PFSK-1 (cell line): ENCODE data around the gene SMC4.

Experiments
- FOXP2 ChIP-seq: optimal IDR thresholded peaks from 2 replicates; pipeline ENCODE3; 2011; ENCODE audit warnings: borderline replicate concordance, control low read depth, inconsistent platforms; ENCODE audit not compliant: insufficient read depth; ENCODE audit errors: extremely low read length, extremely low read depth
- POLR2AphosphoS5 ChIP-seq: IDR thresholded peaks from 2 replicates; pipeline ENCODE4 v1.6.1; 2012; ENCODE audit warnings: low read depth, mild to moderate bottlenecking, control low read depth, low read length, moderate library complexity
- REST ChIP-seq, 2 experiments: IDR thresholded peaks; 2 replicates each; pipeline versions ENCODE4 v1.6.1 to v1.8.0; 2011 to 2012; ENCODE audit warnings: low read depth in 2 of 2, low read length in 2 of 2, control low read depth in 1 of 2, inconsistent platforms in 1 of 2, mild to moderate bottlenecking in 1 of 2, moderate library complexity in 1 of 2; ENCODE audit not compliant: insufficient read depth in 1 of 2
- SIN3A ChIP-seq: IDR thresholded peaks from 2 replicates; pipeline ENCODE4 v1.6.1; 2012; ENCODE audit warnings: mild to moderate bottlenecking, low read length, moderate library complexity, borderline replicate concordance; ENCODE audit not compliant: insufficient read depth
- TAF1 ChIP-seq: IDR thresholded peaks from 2 replicates; pipeline ENCODE4 v1.6.1; 2012; ENCODE audit warnings: low read length, control low read depth, borderline replicate concordance; ENCODE audit not compliant: insufficient read depth

Gene SMC4

DNA sequence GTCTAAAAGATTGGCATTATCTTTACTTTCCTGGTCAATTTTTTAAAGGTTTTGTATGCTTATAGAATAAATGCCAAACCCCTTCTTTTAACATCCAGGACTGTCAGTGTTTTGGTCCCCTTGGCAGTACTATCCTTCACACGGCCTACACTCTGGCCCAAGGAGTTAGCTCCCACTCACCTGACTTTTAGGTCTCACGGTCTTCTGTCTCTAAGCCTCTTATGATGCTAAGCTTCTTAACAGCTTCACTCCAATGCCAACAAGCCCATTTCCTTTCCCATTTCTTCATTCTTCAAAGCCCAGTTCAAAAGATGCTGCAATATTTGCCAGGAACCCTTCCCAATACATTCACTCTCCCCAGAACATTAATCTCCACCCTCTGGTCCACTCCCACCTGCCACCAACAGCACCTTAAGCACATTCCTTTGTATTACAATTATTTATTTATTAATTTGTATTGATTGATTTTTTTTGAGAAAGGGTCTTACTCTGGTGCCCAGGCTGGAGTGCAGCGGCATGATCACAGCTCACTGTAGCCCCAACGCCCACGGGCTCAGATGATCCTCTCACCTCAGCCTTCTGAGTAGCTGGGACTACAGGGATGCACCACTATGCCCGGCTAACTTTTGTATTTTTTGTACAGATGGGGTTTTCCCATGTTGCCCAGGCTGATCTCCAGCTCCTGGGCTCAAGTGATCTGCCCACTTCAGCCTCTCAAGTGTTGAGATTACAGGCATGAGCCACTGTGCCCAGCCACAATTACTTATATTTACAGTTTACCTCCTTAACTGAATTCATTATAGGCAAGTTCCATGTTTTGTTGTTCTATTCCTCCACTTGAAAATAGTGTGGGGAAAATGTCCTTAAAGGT, 28.2 kb upstream of the SMC4 start:
- TF ChIP-seq POLR2AphosphoS5: no peak
- TF ChIP-seq FOXP2: no peak

GRCh38 chr3:160372780-160373179, 26.7 kb upstream of the SMC4 start:
- TF ChIP-seq FOXP2: no peak
- no peak for TF ChIP-seq POLR2AphosphoS5
- TF ChIP-seq TAF1: no peak
- TF ChIP-seq REST (IDR thresholded peaks at IDR 0.05; ENCODE audit: insufficient read depth in 1 of 2, low read depth in 2 of 2, low read length in 2 of 2): no peak
- no peak for TF ChIP-seq SIN3A

DNA sequence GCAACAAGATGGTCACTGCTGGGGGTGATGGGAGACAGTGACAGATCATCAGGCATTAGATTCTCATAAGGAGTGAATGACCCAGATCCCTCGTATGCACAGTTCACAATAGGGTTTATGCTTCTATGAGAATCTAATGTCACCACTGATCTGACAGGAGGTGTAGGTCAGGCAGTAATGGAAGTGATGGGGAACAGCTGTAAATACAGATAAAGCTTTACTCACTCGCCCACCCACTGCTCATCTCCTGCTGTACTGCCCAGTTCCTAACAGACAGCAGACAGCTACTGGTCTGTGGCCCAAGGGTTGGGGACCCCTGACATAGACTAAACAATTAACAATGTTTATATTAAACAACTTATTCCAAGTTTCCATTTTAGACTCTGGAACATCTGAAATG, 25.8 kb upstream of the SMC4 start:
- TF ChIP-seq TAF1 (no peak), REST (IDR thresholded peaks at IDR 0.05; ENCODE audit: insufficient read depth in 1 of 2, low read depth in 2 of 2, low read length in 2 of 2) (no peak), FOXP2 (no peak), SIN3A (no peak)

GRCh38 chr3:160374472-160374871, 25.0 kb upstream of the SMC4 start:
- TF ChIP-seq REST (IDR thresholded peaks at IDR 0.05; ENCODE audit: insufficient read depth in 1 of 2, low read depth in 2 of 2, low read length in 2 of 2) (no peak), FOXP2 (no peak), POLR2AphosphoS5 (no peak), TAF1 (no peak), SIN3A (no peak)

DNA sequence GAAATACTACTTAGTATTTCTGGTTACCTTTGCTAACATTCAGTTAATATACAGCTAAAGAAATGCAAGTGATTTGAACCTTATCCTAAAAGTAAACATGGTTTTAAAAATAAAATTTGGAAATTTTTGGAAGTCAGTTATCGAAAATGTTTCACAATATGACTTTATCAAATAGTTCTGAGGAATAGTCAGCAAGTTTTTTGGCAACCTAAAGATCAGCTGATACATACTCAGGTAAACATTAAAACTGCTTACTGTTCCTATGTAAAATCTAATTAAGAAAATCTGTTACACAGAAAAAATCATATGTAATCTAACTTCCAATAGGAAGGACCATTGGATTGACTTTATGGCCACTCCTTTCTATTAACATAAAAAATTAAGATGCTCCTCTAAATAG, 24.5 kb upstream of the SMC4 start:
- TF ChIP-seq FOXP2 (no peak), POLR2AphosphoS5 (no peak), TAF1 (no peak), SIN3A (no peak), REST (IDR thresholded peaks at IDR 0.05; ENCODE audit: insufficient read depth in 1 of 2, low read depth in 2 of 2, low read length in 2 of 2) (no peak)
